Astrocyte of the spinal cord (primary cell): ENCODE results near the gene AADAC.

Source experiments
- DNase-seq: peaks from one replicate; pipeline ENCODE4 v3.0.0; 2011; ENCODE audit warnings: low read depth, low spot score
- H3K4me3 ChIP-seq: 2 replicates; pipeline ENCODE4 v1.5.1; 2011; ENCODE audit warnings: low read depth, mild to moderate bottlenecking, low read length, moderate library complexity
- in situ Hi-C: cut with HindIII; loops from 2 replicates; pipeline ENCODE4 v1.10.0; 2017; ENCODE audit warnings: low sequenced_read_pairs
- TF ChIP-seq, protein P1 (sequence below): IDR thresholded peaks from 2 replicates; pipeline ENCODE4 v1.5.1; 2012; ENCODE audit warnings: low read depth, mild to moderate bottlenecking, low read length, inconsistent platforms

AADAC gene

GRCh38 chr3:151772825-151773480 is 41.0 kb upstream of the AADAC start:
- in situ Hi-C loops = no loop called here
- no peak overlapping the region for H3K4me3 ChIP-seq
- DNase-seq = no peak
- TF ChIP-seq, protein P1, sequence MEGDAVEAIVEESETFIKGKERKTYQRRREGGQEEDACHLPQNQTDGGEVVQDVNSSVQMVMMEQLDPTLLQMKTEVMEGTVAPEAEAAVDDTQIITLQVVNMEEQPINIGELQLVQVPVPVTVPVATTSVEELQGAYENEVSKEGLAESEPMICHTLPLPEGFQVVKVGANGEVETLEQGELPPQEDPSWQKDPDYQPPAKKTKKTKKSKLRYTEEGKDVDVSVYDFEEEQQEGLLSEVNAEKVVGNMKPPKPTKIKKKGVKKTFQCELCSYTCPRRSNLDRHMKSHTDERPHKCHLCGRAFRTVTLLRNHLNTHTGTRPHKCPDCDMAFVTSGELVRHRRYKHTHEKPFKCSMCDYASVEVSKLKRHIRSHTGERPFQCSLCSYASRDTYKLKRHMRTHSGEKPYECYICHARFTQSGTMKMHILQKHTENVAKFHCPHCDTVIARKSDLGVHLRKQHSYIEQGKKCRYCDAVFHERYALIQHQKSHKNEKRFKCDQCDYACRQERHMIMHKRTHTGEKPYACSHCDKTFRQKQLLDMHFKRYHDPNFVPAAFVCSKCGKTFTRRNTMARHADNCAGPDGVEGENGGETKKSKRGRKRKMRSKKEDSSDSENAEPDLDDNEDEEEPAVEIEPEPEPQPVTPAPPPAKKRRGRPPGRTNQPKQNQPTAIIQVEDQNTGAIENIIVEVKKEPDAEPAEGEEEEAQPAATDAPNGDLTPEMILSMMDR = no peak

GRCh38 chr3:151774235-151774634 is 39.7 kb upstream of the AADAC start:
- H3K4me3 ChIP-seq = no peak overlapping the region
- in situ Hi-C loops = no loop called here
- DNase-seq = no peak
- TF ChIP-seq, protein P1 = no peak

DNA sequence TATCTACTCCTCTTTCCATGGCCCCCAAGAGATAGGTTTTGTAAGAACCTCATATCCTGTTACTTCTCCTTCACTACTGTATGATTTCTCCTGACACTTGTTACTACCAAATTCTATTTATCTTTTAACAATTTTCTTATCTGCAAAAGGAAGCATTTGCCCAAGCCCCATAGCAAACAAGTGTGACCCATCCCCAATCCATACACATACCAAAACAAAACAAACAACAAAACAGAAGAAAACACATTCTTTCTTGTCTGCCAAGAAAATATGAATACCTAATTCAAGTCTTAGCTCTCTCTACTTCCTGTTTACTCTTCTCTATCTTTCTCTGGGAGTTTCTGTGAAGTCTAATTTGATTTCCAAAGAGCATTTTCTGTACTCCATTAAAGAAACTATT is 39.0 kb upstream of the AADAC start:
- H3K4me3 ChIP-seq = no peak overlapping the region
- TF ChIP-seq, protein P1 = no peak
- in situ Hi-C loops = no loop called here
- DNase-seq = no peak

DNA sequence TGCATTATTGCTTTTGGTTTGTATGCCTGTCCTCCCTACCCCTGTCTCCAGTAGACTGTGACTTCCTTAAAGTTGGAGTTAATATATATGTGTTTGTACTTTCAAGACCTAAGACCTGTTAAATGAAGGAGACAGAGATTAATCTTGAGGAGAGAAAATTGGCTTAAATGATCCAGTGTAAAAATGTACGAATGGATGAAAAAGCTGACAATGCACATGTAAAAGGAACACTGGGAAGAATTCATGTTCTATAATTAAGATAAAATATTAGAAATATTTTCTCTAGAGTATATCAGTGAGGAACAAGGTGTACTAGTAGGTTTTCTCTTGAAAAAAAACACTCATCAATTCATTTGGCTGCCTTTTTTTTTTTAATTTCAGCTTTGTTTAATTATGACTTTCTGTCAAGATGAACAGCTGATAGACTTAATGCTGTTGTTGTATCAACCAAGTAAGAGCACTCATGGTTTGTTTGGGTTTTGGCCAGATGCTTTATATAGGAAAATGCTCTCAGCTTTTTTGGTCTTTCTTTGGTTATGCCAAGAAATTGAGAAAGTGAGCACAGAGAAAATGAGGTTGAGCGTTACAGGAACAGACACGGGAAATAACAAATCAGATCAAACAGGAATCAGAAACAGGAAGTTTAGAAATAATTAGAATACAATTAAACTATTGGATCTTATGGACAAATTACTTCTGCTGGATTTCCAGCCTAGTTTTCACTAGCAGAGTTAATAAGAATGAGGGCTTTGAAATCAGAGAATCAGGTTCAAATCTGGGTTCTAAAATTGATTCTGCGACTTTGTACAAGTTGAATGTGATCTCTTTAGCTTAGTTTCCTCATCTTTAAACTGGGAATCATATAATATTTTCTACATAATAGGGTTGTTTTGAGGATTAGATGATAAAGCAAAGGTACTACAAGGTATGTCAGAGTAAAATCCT is 38.3 kb upstream of the AADAC start:
- in situ Hi-C loops = no loop called here
- TF ChIP-seq, protein P1 = no peak
- no peak overlapping the region for H3K4me3 ChIP-seq

GRCh38 chr3:151776259-151776740 is 37.6 kb upstream of the AADAC start:
- in situ Hi-C loops = no loop called here
- TF ChIP-seq, protein P1 = no peak
- H3K4me3 ChIP-seq = no peak overlapping the region
- DNase-seq = no peak

More for the DNA sequence above, 38.3 kb upstream of the AADAC start:
- DNase-seq = no peak

GRCh38 chr3:151777880-151778279 is 36.0 kb upstream of the AADAC start:
- no peak for DNase-seq
- H3K4me3 ChIP-seq = no peak overlapping the region
- in situ Hi-C loops = no loop called here
- TF ChIP-seq, protein P1 = no peak
